ENCODE data around the gene CENPS.
A peak's percentile ranks its signal among the peaks of the same experiment; 100 is the strongest.
"Not testable (repeated sequence)": the region's sequence is repeated elsewhere in the genome, so short reads cannot be mapped to it uniquely, and the experiment has no call there.

Gene CENPS

GRCh38 chr1:10430216-10431069 lies at the start of gene CENPS:
Gene CENPS (plus strand): TSS chr1:10430433. CDS start chr1:10430518, 85 bp downstream.
- DNase-seq (ENCODE audit: low spot score) = peak; percentile 93

- no peak for DNase-seq (ENCODE audit: low spot score)
Measured at GRCh38 chr1:10380594-10381275, 49.5 kb upstream of the CENPS start.

- no peak for DNase-seq (ENCODE audit: low spot score)
Measured at GRCh38 chr1:10383630-10384029, 46.6 kb upstream of the CENPS start.

- no peak for DNase-seq (ENCODE audit: low spot score)
Measured at GRCh38 chr1:10384219-10384618, 46.0 kb upstream of the CENPS start.

GRCh38 chr1:10386761-10387676 lies 43.2 kb upstream of the CENPS start:
- DNase-seq (ENCODE audit: low spot score) = no peak

GRCh38 chr1:10387677-10388386 lies 42.4 kb upstream of the CENPS start:
- DNase-seq (ENCODE audit: low spot score) = peak; percentile 80

GRCh38 chr1:10388387-10388715 lies 41.9 kb upstream of the CENPS start:
- no peak for DNase-seq (ENCODE audit: low spot score)

- no peak for DNase-seq (ENCODE audit: low spot score)
Measured at GRCh38 chr1:10389271-10389973, 40.8 kb upstream of the CENPS start.

- DNase-seq (ENCODE audit: low spot score) = no peak
Measured at GRCh38 chr1:10396870-10397269, 33.4 kb upstream of the CENPS start.

GRCh38 chr1:10398278-10398733 lies 31.9 kb upstream of the CENPS start:
- DNase-seq (ENCODE audit: low spot score) = no peak

- peak; percentile 98 for DNase-seq (ENCODE audit: low spot score)
Measured at GRCh38 chr1:10398734-10399443, 31.3 kb upstream of the CENPS start, which contains the start of gene PGD. Gene PGD (plus strand): TSS chr1:10399064. CDS start chr1:10399118, 54 bp downstream.

- no peak for DNase-seq (ENCODE audit: low spot score)
Measured at GRCh38 chr1:10399444-10399941, 30.7 kb upstream of the CENPS start.

- DNase-seq (ENCODE audit: low spot score) = no peak
Measured at GRCh38 chr1:10400013-10400412, 30.2 kb upstream of the CENPS start.

GRCh38 chr1:10401281-10401680 lies 29.0 kb upstream of the CENPS start:
- DNase-seq (ENCODE audit: low spot score) = no peak

- DNase-seq (ENCODE audit: low spot score) = no peak
Measured at GRCh38 chr1:10402729-10403274, 27.4 kb upstream of the CENPS start.

GRCh38 chr1:10407201-10407600 lies 23.0 kb upstream of the CENPS start:
- DNase-seq (ENCODE audit: low spot score) = no peak

GRCh38 chr1:10415211-10415930 lies 14.9 kb upstream of the CENPS start:
- DNase-seq (ENCODE audit: low spot score) = no peak

GRCh38 chr1:10415967-10416366 lies 14.3 kb upstream of the CENPS start:
- DNase-seq (ENCODE audit: low spot score) = not testable (repeated sequence)

GRCh38 chr1:10418741-10419140 lies 11.5 kb upstream of the CENPS start:
- DNase-seq (ENCODE audit: low spot score) = not testable (repeated sequence)
